Subcutaneous abdominal adipose tissue (tissue), 5 donors: ENCODE data around the gene WDR70.

Experiments
- H3K27ac ChIP-seq: one replicate; pipeline ENCODE4 v1.7.0; 2013; ENCODE audit warnings: low read depth, mild to moderate bottlenecking, inconsistent platforms, low read length, moderate library complexity
- H3K27me3 ChIP-seq, 5 donors: one replicate each; pipeline ENCODE4 v1.7.0; 2013; ENCODE audit warnings: low read length in 5 of 5, inconsistent platforms in 1 of 5; ENCODE audit not compliant: control insufficient read depth in 5 of 5, insufficient read depth in 4 of 5
- H3K36me3 ChIP-seq, 5 donors: one replicate each; pipeline ENCODE4 v1.7.0; 2013; ENCODE audit warnings: low read length in 5 of 5; ENCODE audit not compliant: control insufficient read depth in 5 of 5, insufficient read depth in 5 of 5
- H3K4me1 ChIP-seq, 5 donors: one replicate each; pipeline ENCODE4 v1.7.0; 2013; ENCODE audit warnings: low read length in 5 of 5, mild to moderate bottlenecking in 3 of 5, moderate library complexity in 1 of 5; ENCODE audit not compliant: control insufficient read depth in 5 of 5, insufficient read depth in 5 of 5
- H3K4me3 ChIP-seq, 5 donors: one replicate each; pipeline ENCODE4 v1.7.0; 2013; ENCODE audit warnings: low read length in 5 of 5, low read depth in 1 of 5
- H3K9ac ChIP-seq, 5 donors: one replicate each; pipeline ENCODE4 v1.7.0; 2013; ENCODE audit warnings: low read length in 5 of 5, mild to moderate bottlenecking in 4 of 5, moderate library complexity in 3 of 5
- H3K9me3 ChIP-seq, 5 donors: one replicate each; pipeline ENCODE4 v1.7.0; 2013; ENCODE audit warnings: low read length in 5 of 5; ENCODE audit not compliant: control insufficient read depth in 5 of 5
- donor health status: healthy.
- donor health status: healthy.
- donor health status: healthy.
- donor health status: healthy.
- donor health status: healthy.

Gene WDR70

GRCh38 chr5:37754976-37755375 is 375.9 kb downstream of the WDR70 start:
- Histone ChIP-seq H3K27ac (no peak overlapping the region), H3K27me3 (no peaks in the 10 kb centered on the region), H3K9ac (no peak overlapping the region), H3K36me3 (peaks cover 0 to 7% (median 4%) of the 10 kb centered on the region in 5 donors), H3K4me3 (no peak overlapping the region), H3K9me3 (peaks cover 0 to 8% (median 6%) of the 10 kb centered on the region in 5 donors), H3K4me1 (no peaks in the 10 kb centered on the region)

GRCh38 chr5:37755581-37755980 is 376.5 kb downstream of the WDR70 start:
- Histone ChIP-seq H3K27me3 (no peaks in the 10 kb centered on the region), H3K27ac (no peak overlapping the region), H3K36me3 (peaks cover 0 to 7% (median 4%) of the 10 kb centered on the region in 5 donors), H3K9me3 (peaks cover 0 to 8% (median 6%) of the 10 kb centered on the region in 5 donors), H3K4me1 (no peaks in the 10 kb centered on the region), H3K4me3 (no peak overlapping the region), H3K9ac (no peak overlapping the region)

GRCh38 chr5:37756248-37756647 is 377.1 kb downstream of the WDR70 start:
- peaks cover 0 to 8% (median 6%) of the 10 kb centered on the region in 5 donors for H3K9me3 ChIP-seq

GRCh38 chr5:37757980-37758582 is 379.0 kb downstream of the WDR70 start:
- Histone ChIP-seq H3K9me3 (peaks cover 0 to 8% (median 6%) of the 10 kb centered on the region in 5 donors), H3K4me3 (no peak overlapping the region), H3K27ac (no peak overlapping the region), H3K27me3 (no peaks in the 10 kb centered on the region), H3K36me3 (peaks cover 0 to 7% (median under 1%) of the 10 kb centered on the region in 5 donors), H3K9ac (no peak overlapping the region), H3K4me1 (peaks cover 0 to 4% (median 0%) of the 10 kb centered on the region in 5 donors)

More at GRCh38 chr5:37756248-37756647, 377.1 kb downstream of the WDR70 start:
- H3K27me3 ChIP-seq: no peaks in the 10 kb centered on the region
- H3K4me1 ChIP-seq: no peaks in the 10 kb centered on the region
- H3K36me3 ChIP-seq: peaks cover 0 to 7% (median 4%) of the 10 kb centered on the region in 5 donors
- no peak overlapping the region for H3K4me3 ChIP-seq
- H3K9ac ChIP-seq: no peak overlapping the region
- no peak overlapping the region for H3K27ac ChIP-seq

- Histone ChIP-seq H3K9ac (no peak overlapping the region), H3K4me3 (no peak overlapping the region), H3K27ac (no peak overlapping the region), H3K4me1 (peaks cover 0 to 7% (median 0%) of the 10 kb centered on the region in 5 donors), H3K27me3 (no peaks in the 10 kb centered on the region), H3K36me3 (no peaks in the 10 kb centered on the region), H3K9me3 (peaks cover 0 to 2% (median 0%) of the 10 kb centered on the region in 5 donors)
Observed at GRCh38 chr5:37767251-37767650, 388.1 kb downstream of the WDR70 start.

- Histone ChIP-seq H3K36me3 (no peaks in the 10 kb centered on the region), H3K4me1 (peaks cover 0 to 7% (median 0%) of the 10 kb centered on the region in 5 donors), H3K27ac (no peak overlapping the region), H3K27me3 (no peaks in the 10 kb centered on the region), H3K4me3 (no peak overlapping the region), H3K9ac (no peak overlapping the region), H3K9me3 (peaks cover 0 to 2% (median 0%) of the 10 kb centered on the region in 5 donors)
Observed at GRCh38 chr5:37767961-37768360, 388.8 kb downstream of the WDR70 start.

- H3K27ac ChIP-seq: no peak overlapping the region
- peaks cover 0 to 7% (median 0%) of the 10 kb centered on the region in 5 donors for H3K4me1 ChIP-seq
- peaks cover 0 to 2% (median 0%) of the 10 kb centered on the region in 5 donors for H3K9me3 ChIP-seq
- H3K4me3 ChIP-seq: no peak overlapping the region
- H3K36me3 ChIP-seq: no peaks in the 10 kb centered on the region
- no peaks in the 10 kb centered on the region for H3K27me3 ChIP-seq
- no peak overlapping the region for H3K9ac ChIP-seq
Observed at GRCh38 chr5:37768371-37768770, 389.3 kb downstream of the WDR70 start.

GRCh38 chr5:37769108-37769507 is 390.0 kb downstream of the WDR70 start:
- Histone ChIP-seq H3K27me3 (no peaks in the 10 kb centered on the region), H3K27ac (no peak overlapping the region), H3K9me3 (peaks cover 0 to 2% (median 0%) of the 10 kb centered on the region in 5 donors), H3K4me3 (no peak overlapping the region), H3K9ac (no peak overlapping the region), H3K4me1 (peaks cover 0 to 7% (median 0%) of the 10 kb centered on the region in 5 donors), H3K36me3 (no peaks in the 10 kb centered on the region)

GRCh38 chr5:37769840-37770239 is 390.7 kb downstream of the WDR70 start:
- Histone ChIP-seq H3K4me3 (no peak overlapping the region), H3K27ac (no peak overlapping the region)

GRCh38 chr5:37770786-37771185 is 391.7 kb downstream of the WDR70 start:
- H3K27me3 ChIP-seq: no peaks in the 10 kb centered on the region
- H3K27ac ChIP-seq: no peak overlapping the region
- H3K9ac ChIP-seq: no peak overlapping the region
- H3K9me3 ChIP-seq: peaks cover 0 to 7% (median 4%) of the 10 kb centered on the region in 5 donors
- H3K4me3 ChIP-seq: no peak overlapping the region
- H3K36me3 ChIP-seq: no peaks in the 10 kb centered on the region
- H3K4me1 ChIP-seq: peaks cover 0 to 7% (median 0%) of the 10 kb centered on the region in 5 donors

More at GRCh38 chr5:37769840-37770239, 390.7 kb downstream of the WDR70 start:
- H3K36me3 ChIP-seq: no peaks in the 10 kb centered on the region
- no peak overlapping the region for H3K9ac ChIP-seq
- peaks cover 0 to 7% (median 0%) of the 10 kb centered on the region in 5 donors for H3K4me1 ChIP-seq
- H3K9me3 ChIP-seq: peaks cover 0 to 3% (median 1%) of the 10 kb centered on the region in 5 donors
- H3K27me3 ChIP-seq: no peaks in the 10 kb centered on the region
